Left ventricle myocardium inferior (tissue), 1 donor: ENCODE results near the gene ARSG. TPM values are rescaled to one million over a fixed set of nuclear protein-coding genes. Genes with fewer than 3 reads are reported as not detected.

Source experiments
- DNase-seq: peaks from one replicate; pipeline ENCODE4 v3.0.0-alpha.2; 2020
- H3K27ac ChIP-seq: fragments of 200-600 bp; replicated peaks from 2 replicates; pipeline ENCODE4 v1.8.0; 2021
- H3K27me3 ChIP-seq: fragments of 200-600 bp; 2 replicates; pipeline ENCODE4 v1.8.0; 2021; ENCODE audit warnings: low read depth
- H3K36me3 ChIP-seq: fragments of 200-600 bp; 2 replicates; pipeline ENCODE4 v1.8.0; 2021
- H3K4me1 ChIP-seq: fragments of 200-600 bp; 2 replicates; pipeline ENCODE4 v1.8.0; 2021
- H3K4me3 ChIP-seq: fragments of 200-600 bp; 2 replicates; pipeline ENCODE4 v1.8.0; 2021; ENCODE audit warnings: mild to moderate bottlenecking, moderate library complexity
- H3K9me3 ChIP-seq: fragments of 200-600 bp; replicated peaks from 2 replicates; pipeline ENCODE4 v1.8.0; 2021
- intact Hi-C: fragments of 100-400 bp; cut with micrococcal nuclease; formaldehyde crosslinking; loops from one replicate; pipeline ENCODE4 v1.11.0; 2022
- total RNA-seq: library from RNA; stranded (reverse); fragmentation: NEBNext Ultra II Directional; extraction: Animal tissue kit (Norgen Biotek cat#: 25700); gene quantifications from one replicate; pipeline ENCODE4 v1.2.1, GENCODE V29; 2021
- TF ChIP-seq, protein P1 (sequence below): fragments of 200-600 bp; IDR thresholded peaks from 2 replicates; pipeline ENCODE4 v1.8.0; 2021; ENCODE audit warnings: antibody characterized with exemption, mild to moderate bottlenecking, borderline replicate concordance
- donor health status: DM: no; HTN: yes; CAD: no; lungs with severe emphysema.

Gene ARSG
- total RNA-seq, 1 donor from 2014 or later = 3.7 TPM

- peaks cover 89% of the 10 kb centered on the region for H3K4me1 ChIP-seq
- TF ChIP-seq, protein P1, sequence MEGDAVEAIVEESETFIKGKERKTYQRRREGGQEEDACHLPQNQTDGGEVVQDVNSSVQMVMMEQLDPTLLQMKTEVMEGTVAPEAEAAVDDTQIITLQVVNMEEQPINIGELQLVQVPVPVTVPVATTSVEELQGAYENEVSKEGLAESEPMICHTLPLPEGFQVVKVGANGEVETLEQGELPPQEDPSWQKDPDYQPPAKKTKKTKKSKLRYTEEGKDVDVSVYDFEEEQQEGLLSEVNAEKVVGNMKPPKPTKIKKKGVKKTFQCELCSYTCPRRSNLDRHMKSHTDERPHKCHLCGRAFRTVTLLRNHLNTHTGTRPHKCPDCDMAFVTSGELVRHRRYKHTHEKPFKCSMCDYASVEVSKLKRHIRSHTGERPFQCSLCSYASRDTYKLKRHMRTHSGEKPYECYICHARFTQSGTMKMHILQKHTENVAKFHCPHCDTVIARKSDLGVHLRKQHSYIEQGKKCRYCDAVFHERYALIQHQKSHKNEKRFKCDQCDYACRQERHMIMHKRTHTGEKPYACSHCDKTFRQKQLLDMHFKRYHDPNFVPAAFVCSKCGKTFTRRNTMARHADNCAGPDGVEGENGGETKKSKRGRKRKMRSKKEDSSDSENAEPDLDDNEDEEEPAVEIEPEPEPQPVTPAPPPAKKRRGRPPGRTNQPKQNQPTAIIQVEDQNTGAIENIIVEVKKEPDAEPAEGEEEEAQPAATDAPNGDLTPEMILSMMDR = no peak
- intact Hi-C loops = no loop called here
- H3K27me3 ChIP-seq = no peaks in the 10 kb centered on the region
- no peak for DNase-seq
- H3K4me3 ChIP-seq = peak within 1 kb of the TSS; percentile 89
- peaks cover 9% of the 10 kb centered on the region for H3K36me3 ChIP-seq
- peak within 1 kb of the TSS; percentile 98 for H3K27ac ChIP-seq
- no peaks in the 10 kb centered on the region for H3K9me3 ChIP-seq
Observed at GRCh38 chr17:68457168-68457538, 165.9 kb downstream of the ARSG start, which contains the start of gene WIPI1. Gene WIPI1, minus strand, starts transcription at chr17:68457496. Its CDS starts 75 bp downstream, at chr17:68457421.

DNA sequence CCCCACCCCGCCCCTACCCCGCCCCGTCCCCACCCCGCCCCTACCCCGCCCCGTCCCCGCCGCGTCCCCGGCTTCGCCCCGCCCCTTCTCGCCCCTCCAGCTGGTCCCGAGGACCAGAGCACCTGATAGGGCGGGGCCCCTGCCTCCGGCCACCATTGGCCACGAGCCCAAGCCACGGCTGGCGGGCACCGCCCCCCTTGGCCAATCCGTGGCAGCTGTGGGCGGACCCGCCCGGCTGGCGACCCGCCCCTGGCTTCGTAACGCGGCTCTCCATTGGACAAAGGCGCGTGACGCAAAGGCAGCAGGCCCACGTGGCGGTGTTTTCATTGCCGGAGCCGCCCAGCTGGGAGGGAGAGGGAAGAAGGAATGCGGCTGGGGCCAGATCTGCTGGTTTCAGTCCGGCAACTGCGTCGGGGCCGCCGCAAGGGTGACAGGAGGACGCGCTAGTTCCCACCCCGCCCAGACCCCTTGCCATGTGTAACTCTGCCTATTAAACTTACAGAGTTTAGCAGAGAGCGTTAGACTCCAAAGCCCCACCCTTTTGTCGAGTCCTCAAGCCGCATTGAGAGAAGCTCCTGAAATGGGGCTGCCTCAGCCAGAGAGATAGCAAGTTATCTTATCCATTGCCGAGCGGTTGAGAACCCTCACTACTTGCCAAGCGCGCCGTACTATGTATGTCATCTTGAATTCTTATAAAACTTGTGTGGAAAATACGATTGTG lies 166.4 kb downstream of the ARSG start:
- H3K4me3 ChIP-seq = peak overlapping the region; percentile 89
- peaks cover 87% of the 10 kb centered on the region for H3K4me1 ChIP-seq
- peak; percentile 99 for DNase-seq
- no peaks in the 10 kb centered on the region for H3K27me3 ChIP-seq
- TF ChIP-seq, protein P1 = no peak
- peak overlapping the region; percentile 98 for H3K27ac ChIP-seq
- intact Hi-C loops = no loop called here
- H3K9me3 ChIP-seq = no peaks in the 10 kb centered on the region
- H3K36me3 ChIP-seq = peaks cover 4% of the 10 kb centered on the region

- intact Hi-C loops = no loop called here
- Histone ChIP-seq H3K36me3 (peaks cover 4% of the 10 kb centered on the region), H3K27me3 (no peaks in the 10 kb centered on the region), H3K9me3 (no peaks in the 10 kb centered on the region), H3K4me1 (peaks cover 82% of the 10 kb centered on the region), H3K4me3 (peak overlapping the region; percentile 89), H3K27ac (peak overlapping the region; percentile 98)
- TF ChIP-seq, protein P1 = no peak
- no peak for DNase-seq
Observed at GRCh38 chr17:68458260-68459036, 167.2 kb downstream of the ARSG start.

GRCh38 chr17:68459037-68459639 lies 167.8 kb downstream of the ARSG start:
- intact Hi-C loops = no loop called here
- Histone ChIP-seq H3K27me3 (no peaks in the 10 kb centered on the region), H3K4me1 (peaks cover 75% of the 10 kb centered on the region), H3K36me3 (no peaks in the 10 kb centered on the region), H3K9me3 (no peaks in the 10 kb centered on the region), H3K4me3 (no peak overlapping the region), H3K27ac (peak overlapping the region; percentile 98)
- DNase-seq = no peak
- TF ChIP-seq, protein P1 = no peak

- TF ChIP-seq, protein P1 = no peak
- H3K4me1 ChIP-seq = peaks cover 65% of the 10 kb centered on the region
- peak overlapping the region; percentile 98 for H3K27ac ChIP-seq
- DNase-seq = no peak
- no peaks in the 10 kb centered on the region for H3K36me3 ChIP-seq
- H3K4me3 ChIP-seq = no peak overlapping the region
- intact Hi-C loops = no loop called here
- H3K27me3 ChIP-seq = no peaks in the 10 kb centered on the region
- no peaks in the 10 kb centered on the region for H3K9me3 ChIP-seq
Observed at GRCh38 chr17:68460146-68460545, 168.9 kb downstream of the ARSG start.
